ENCODE measurements around the gene CDH13.

CDH13 gene

DNA sequence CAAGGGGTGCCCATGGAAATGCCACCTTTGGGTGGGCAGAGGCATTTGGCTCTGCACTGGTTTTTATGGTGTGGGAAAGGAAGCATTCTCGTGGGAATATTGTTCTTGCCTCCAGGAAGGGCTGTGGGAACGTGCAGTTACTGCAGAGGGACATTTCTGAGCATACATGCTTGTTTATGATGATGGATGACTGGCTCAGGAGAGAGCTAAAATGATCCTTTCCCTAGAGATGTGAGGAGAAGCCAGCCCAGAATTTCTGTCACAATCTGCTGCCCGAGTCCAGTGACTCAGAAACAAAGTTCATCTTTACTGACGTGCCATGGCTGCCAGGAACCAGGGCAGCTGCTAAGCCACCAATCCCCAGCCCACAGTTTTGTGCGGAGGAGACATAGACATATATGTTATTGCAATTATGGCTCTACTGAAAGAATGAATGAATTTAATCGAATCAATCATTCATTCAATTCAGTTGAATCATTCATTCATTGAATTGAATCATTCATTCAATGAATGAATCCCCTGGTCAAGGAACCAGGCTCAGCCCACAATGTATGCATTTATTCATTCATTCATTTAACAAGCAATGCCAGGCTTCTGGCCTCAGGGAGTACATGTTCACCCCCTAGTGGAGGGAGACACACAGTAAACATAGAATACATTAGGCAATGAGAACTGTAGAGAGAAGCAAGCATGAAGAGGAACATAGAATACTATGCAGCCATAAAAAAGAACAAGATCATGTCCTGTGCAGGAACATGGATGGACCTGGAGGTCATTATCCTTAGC, 766.6 kb downstream of the CDH13 start:
- Histone ChIP-seq H3K4me3 (ENCODE audit: severe bottlenecking) (no peak overlapping the region), H3K27ac (ENCODE audit: poor library complexity, severe bottlenecking) (no peak overlapping the region), H3K9me3 (ENCODE audit: severe bottlenecking) (no peaks in the 10 kb centered on the region), H3K36me3 (ENCODE audit: low read depth) (no peaks in the 10 kb centered on the region), H3K4me1 (ENCODE audit: insufficient read depth, poor library complexity, severe bottlenecking) (no peaks in the 10 kb centered on the region), H3K27me3 (ENCODE audit: insufficient read depth, poor library complexity, severe bottlenecking) (no peaks in the 10 kb centered on the region)
- DNase-seq (ENCODE audit: low spot score) (no peak), ATAC-seq (ENCODE audit: low read depth) (no peak)
- TF ChIP-seq, protein P1, sequence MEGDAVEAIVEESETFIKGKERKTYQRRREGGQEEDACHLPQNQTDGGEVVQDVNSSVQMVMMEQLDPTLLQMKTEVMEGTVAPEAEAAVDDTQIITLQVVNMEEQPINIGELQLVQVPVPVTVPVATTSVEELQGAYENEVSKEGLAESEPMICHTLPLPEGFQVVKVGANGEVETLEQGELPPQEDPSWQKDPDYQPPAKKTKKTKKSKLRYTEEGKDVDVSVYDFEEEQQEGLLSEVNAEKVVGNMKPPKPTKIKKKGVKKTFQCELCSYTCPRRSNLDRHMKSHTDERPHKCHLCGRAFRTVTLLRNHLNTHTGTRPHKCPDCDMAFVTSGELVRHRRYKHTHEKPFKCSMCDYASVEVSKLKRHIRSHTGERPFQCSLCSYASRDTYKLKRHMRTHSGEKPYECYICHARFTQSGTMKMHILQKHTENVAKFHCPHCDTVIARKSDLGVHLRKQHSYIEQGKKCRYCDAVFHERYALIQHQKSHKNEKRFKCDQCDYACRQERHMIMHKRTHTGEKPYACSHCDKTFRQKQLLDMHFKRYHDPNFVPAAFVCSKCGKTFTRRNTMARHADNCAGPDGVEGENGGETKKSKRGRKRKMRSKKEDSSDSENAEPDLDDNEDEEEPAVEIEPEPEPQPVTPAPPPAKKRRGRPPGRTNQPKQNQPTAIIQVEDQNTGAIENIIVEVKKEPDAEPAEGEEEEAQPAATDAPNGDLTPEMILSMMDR (IDR thresholded peaks at IDR 0.05; ENCODE audit: poor library complexity, severe bottlenecking): no peak

DNA sequence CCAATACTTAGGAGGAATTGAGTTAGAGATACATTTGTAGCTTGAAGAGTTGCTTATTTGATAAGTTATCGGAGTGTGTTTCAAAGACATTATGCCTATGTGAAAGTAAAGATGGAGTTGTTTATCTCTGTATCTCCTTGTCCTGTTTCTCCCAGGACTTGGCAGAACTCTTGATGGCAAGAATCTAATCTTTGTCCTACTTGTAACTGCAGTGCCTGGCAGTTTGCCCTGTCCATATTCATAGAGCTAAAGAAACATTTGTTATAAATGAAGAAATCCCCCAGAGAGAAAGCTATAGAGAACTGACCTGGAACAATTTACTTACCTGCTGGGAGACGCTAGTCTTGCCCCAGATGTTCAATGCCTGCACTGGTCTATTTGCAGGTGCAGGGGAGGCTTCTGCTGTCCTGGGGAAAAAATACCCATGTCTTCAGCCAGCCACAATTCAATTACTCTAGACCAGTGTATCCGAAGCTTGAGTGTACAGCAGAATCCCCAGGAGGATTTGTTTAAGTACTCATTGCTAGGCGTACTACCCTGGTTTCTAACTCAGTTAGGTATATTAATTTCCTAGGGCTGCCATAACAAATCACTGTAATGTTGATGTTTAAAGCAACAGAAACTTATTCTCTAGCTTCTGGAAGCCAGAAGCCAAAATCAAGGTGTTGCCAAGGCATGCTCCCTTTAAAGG, 771.0 kb downstream of the CDH13 start:
- no peak overlapping the region for H3K4me3 ChIP-seq (ENCODE audit: severe bottlenecking)
- TF ChIP-seq, protein P1 (IDR thresholded peaks at IDR 0.05; ENCODE audit: poor library complexity, severe bottlenecking): no peak
- ATAC-seq (ENCODE audit: low read depth) (no peak), DNase-seq (ENCODE audit: low spot score) (no peak)
- peaks cover 13% of the 10 kb centered on the region for H3K4me1 ChIP-seq (ENCODE audit: insufficient read depth, poor library complexity, severe bottlenecking)
- no peaks in the 10 kb centered on the region for H3K27me3 ChIP-seq (ENCODE audit: insufficient read depth, poor library complexity, severe bottlenecking)
- H3K9me3 ChIP-seq (ENCODE audit: severe bottlenecking): no peaks in the 10 kb centered on the region
- no peak overlapping the region for H3K27ac ChIP-seq (ENCODE audit: poor library complexity, severe bottlenecking)
- H3K36me3 ChIP-seq (ENCODE audit: low read depth): no peaks in the 10 kb centered on the region

DNA sequence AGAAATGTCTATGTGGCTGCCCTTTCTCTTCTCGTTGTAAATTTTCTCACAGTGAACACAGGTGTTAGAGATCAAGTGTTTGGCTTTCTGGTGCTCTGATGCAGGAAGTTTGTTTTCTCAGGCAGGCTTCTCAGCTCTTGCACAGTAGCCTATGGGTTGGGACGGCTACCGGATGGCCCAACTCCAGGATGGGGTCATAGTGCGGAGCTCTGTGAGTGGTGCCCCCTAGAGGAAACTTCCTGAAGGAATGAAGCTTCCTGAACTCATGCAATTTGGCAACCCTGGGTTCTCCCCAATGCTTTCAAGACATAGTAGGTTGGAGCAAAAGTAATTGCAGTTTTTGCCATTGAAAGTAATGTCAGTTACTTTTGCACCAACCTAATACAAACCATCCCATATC, 773.5 kb downstream of the CDH13 start:
- DNase-seq (ENCODE audit: low spot score) (no peak), ATAC-seq (ENCODE audit: low read depth) (no peak)
- Histone ChIP-seq H3K27ac (ENCODE audit: poor library complexity, severe bottlenecking) (no peak overlapping the region), H3K4me1 (ENCODE audit: insufficient read depth, poor library complexity, severe bottlenecking) (peaks cover 37% of the 10 kb centered on the region), H3K36me3 (ENCODE audit: low read depth) (no peaks in the 10 kb centered on the region), H3K27me3 (ENCODE audit: insufficient read depth, poor library complexity, severe bottlenecking) (no peaks in the 10 kb centered on the region), H3K4me3 (ENCODE audit: severe bottlenecking) (no peak overlapping the region), H3K9me3 (ENCODE audit: severe bottlenecking) (no peaks in the 10 kb centered on the region)
- TF ChIP-seq, protein P1 (IDR thresholded peaks at IDR 0.05; ENCODE audit: poor library complexity, severe bottlenecking): no peak

DNA sequence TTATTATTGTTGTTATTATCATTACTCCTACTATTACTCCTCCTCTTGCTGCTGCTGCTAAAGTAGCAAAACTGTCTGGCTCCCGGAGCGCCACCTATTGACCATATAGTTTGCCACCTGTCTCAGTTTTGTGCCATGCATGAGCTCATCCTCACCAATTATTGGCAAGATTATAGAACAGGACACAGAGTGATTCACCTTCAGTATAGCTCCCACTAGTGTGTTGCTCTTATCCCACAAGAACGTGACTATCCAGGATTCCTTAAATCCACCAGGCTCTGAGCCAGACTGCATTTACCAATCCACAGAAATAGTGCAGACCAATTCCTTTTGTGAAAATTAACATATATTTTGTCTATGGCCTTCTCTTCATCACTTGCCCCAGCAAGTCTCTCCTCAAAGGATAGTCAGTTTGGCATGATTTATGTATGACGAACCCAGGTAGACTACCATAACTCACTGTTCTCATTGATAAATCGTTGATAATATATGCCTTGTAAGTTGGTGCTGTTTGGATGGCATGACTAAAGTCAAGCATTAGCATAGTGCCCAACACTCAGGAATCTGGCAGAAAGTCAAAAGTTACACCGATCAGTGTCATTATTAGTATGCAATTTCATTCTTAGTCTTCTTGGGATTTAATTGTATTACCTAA, 775.5 kb downstream of the CDH13 start:
- Histone ChIP-seq H3K9me3 (ENCODE audit: severe bottlenecking) (no peaks in the 10 kb centered on the region), H3K27me3 (ENCODE audit: insufficient read depth, poor library complexity, severe bottlenecking) (no peaks in the 10 kb centered on the region), H3K4me3 (ENCODE audit: severe bottlenecking) (no peak overlapping the region), H3K36me3 (ENCODE audit: low read depth) (no peaks in the 10 kb centered on the region), H3K4me1 (ENCODE audit: insufficient read depth, poor library complexity, severe bottlenecking) (peaks cover 37% of the 10 kb centered on the region), H3K27ac (ENCODE audit: poor library complexity, severe bottlenecking) (peak overlapping the region; percentile 97)
- DNase-seq (ENCODE audit: low spot score) (no peak), ATAC-seq (ENCODE audit: low read depth) (peak; percentile 61)
- TF ChIP-seq, protein P1 (IDR thresholded peaks at IDR 0.05; ENCODE audit: poor library complexity, severe bottlenecking): peak; percentile 57

Data from RWPE2 (cell line).